ENCODE measurements around the gene BDKRB1. TPM values are rescaled to one million over a fixed set of nuclear protein-coding genes. Genes with fewer than 3 reads are reported as not detected.
"Not testable (repeated sequence)": the region's sequence is repeated elsewhere in the genome, so short reads cannot be mapped to it uniquely, and the experiment has no call there.

BDKRB1 gene
- total and polyA plus RNA-seq, 2 donors: 2.9 to 3.0 TPM

GRCh38 chr14:96242126-96242525, 13.9 kb upstream of the BDKRB1 start:
- no peak overlapping the region for H3K4me3 ChIP-seq (ENCODE audit: low read depth, low read length)
- H3K4me1 ChIP-seq (ENCODE audit: insufficient read depth): no peaks in the 10 kb centered on the region
- DNase-seq (ENCODE audit: extremely low spot score): no peak
- H3K27ac ChIP-seq (ENCODE audit: low read depth): no peak overlapping the region
- WGBS: 95% methylated on average over 10 of the region's 10 CpGs
- no peaks in the 10 kb centered on the region for H3K36me3 ChIP-seq (ENCODE audit: insufficient read depth)

DNA sequence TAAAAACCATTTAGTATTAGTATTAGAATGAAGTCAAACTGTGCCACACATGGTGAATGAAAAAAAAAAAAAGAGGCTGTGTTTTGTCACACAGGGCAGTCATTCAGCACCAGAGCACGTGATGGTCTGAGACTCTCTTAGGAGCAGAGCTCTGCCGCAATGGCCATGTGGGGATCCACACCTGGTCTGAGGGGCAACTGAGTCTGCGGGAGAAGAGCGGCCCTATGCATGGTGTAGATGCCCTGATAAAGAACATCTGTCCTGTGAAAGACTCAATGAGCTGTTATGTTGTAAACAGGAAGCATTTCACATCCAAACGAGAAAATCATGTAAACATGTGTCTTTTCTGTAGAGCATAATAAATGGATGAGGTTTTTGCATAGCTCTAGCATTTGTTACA, 12.2 kb upstream of the BDKRB1 start:
- H3K4me3 ChIP-seq (ENCODE audit: low read depth, low read length): no peak overlapping the region
- 39% methylated on average over 5 of the region's 5 CpGs for WGBS
- no peak for DNase-seq (ENCODE audit: extremely low spot score)
- no peaks in the 10 kb centered on the region for H3K4me1 ChIP-seq (ENCODE audit: insufficient read depth)
- no peak overlapping the region for H3K27ac ChIP-seq (ENCODE audit: low read depth)
- no peaks in the 10 kb centered on the region for H3K36me3 ChIP-seq (ENCODE audit: insufficient read depth)

GRCh38 chr14:96245074-96245473, 10.9 kb upstream of the BDKRB1 start:
- WGBS: 97% methylated on average over 3 of the region's 3 CpGs
- H3K4me1 ChIP-seq (ENCODE audit: insufficient read depth); DNase-seq (ENCODE audit: extremely low spot score); H3K27ac ChIP-seq (ENCODE audit: low read depth); H3K36me3 ChIP-seq (ENCODE audit: insufficient read depth); H3K4me3 ChIP-seq (ENCODE audit: low read depth, low read length): not testable (repeated sequence)

GRCh38 chr14:96245710-96246538, 10.1 kb upstream of the BDKRB1 start:
- no peaks in the 10 kb centered on the region for H3K4me1 ChIP-seq (ENCODE audit: insufficient read depth)
- no peak overlapping the region for H3K4me3 ChIP-seq (ENCODE audit: low read depth, low read length)
- no peaks in the 10 kb centered on the region for H3K36me3 ChIP-seq (ENCODE audit: insufficient read depth)
- no peak overlapping the region for H3K27ac ChIP-seq (ENCODE audit: low read depth)
- 94% methylated on average over 3 of the region's 3 CpGs for WGBS
- DNase-seq (ENCODE audit: extremely low spot score): no peak

- H3K27ac ChIP-seq (ENCODE audit: low read depth): no peak overlapping the region
- WGBS: 58% methylated on average over 1 of the region's 1 CpG
- H3K4me1 ChIP-seq (ENCODE audit: insufficient read depth): no peaks in the 10 kb centered on the region
- H3K4me3 ChIP-seq (ENCODE audit: low read depth, low read length): no peak overlapping the region
- H3K36me3 ChIP-seq (ENCODE audit: insufficient read depth): no peaks in the 10 kb centered on the region
- no peak for DNase-seq (ENCODE audit: extremely low spot score)
These were observed 9.5 kb upstream of the BDKRB1 start for GRCh38 chr14:96246539-96246847.

- DNase-seq (ENCODE audit: extremely low spot score): no peak
- Histone ChIP-seq H3K4me1 (ENCODE audit: insufficient read depth) (no peaks in the 10 kb centered on the region), H3K27ac (ENCODE audit: low read depth) (no peak overlapping the region), H3K36me3 (ENCODE audit: insufficient read depth) (no peaks in the 10 kb centered on the region), H3K4me3 (ENCODE audit: low read depth, low read length) (no peak overlapping the region)
- 93% methylated on average over 6 of the region's 6 CpGs for WGBS
These were observed 9.0 kb upstream of the BDKRB1 start for GRCh38 chr14:96247031-96247430.

GRCh38 chr14:96249029-96249428, 7.0 kb upstream of the BDKRB1 start:
- no peak overlapping the region for H3K4me3 ChIP-seq (ENCODE audit: low read depth, low read length)
- no peak for DNase-seq (ENCODE audit: extremely low spot score)
- no peaks in the 10 kb centered on the region for H3K36me3 ChIP-seq (ENCODE audit: insufficient read depth)
- WGBS: 44% methylated on average over 5 of the region's 5 CpGs
- H3K4me1 ChIP-seq (ENCODE audit: insufficient read depth): no peaks in the 10 kb centered on the region
- no peak overlapping the region for H3K27ac ChIP-seq (ENCODE audit: low read depth)

GRCh38 chr14:96250485-96250884, 5.5 kb upstream of the BDKRB1 start:
- Histone ChIP-seq H3K36me3 (ENCODE audit: insufficient read depth) (no peaks in the 10 kb centered on the region), H3K4me3 (ENCODE audit: low read depth, low read length) (no peak overlapping the region), H3K4me1 (ENCODE audit: insufficient read depth) (no peaks in the 10 kb centered on the region), H3K27ac (ENCODE audit: low read depth) (no peak overlapping the region)
- WGBS: 62% methylated on average over 3 of the region's 3 CpGs
- DNase-seq (ENCODE audit: extremely low spot score): no peak

GRCh38 chr14:96251656-96252155, 4.3 kb upstream of the BDKRB1 start:
- no peak overlapping the region for H3K4me3 ChIP-seq (ENCODE audit: low read depth, low read length)
- no peaks in the 10 kb centered on the region for H3K36me3 ChIP-seq (ENCODE audit: insufficient read depth)
- no peak overlapping the region for H3K27ac ChIP-seq (ENCODE audit: low read depth)
- WGBS: 84% methylated on average over 4 of the region's 4 CpGs
- DNase-seq (ENCODE audit: extremely low spot score): no peak
- H3K4me1 ChIP-seq (ENCODE audit: insufficient read depth): no peaks in the 10 kb centered on the region

DNA sequence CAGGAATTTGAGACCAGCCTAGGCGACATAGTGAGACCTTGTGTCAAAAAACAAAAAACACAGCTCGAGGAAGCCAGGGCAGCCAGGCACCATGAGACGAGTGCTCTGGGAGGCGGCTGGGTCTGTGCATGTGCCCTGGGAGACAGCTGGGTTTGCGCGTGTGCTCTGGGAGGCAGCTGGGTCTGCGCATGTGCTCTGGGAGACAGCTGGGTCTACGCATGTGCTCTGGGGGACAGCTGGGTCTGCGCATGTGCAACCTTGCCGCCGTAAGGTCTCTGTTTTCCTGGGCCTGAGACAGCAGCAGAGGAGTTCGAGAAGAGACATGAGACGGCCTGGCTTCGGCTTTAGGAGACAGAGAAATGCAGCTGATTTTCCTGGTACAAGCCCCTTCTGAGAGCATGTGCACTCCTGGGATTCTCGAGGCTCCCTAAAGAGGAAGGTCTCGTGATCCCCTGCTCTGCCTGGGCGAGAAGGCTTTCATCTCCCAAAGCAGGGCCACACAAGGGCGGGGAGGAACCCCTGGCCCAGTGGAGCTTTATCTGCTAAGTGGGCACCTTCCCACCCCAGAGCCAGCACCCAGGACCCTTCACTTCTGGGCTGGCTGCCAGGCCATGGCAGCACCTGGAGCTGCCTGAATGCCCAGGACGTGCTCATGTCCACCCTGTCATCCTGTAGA, 3.5 kb upstream of the BDKRB1 start:
- no peak overlapping the region for H3K4me3 ChIP-seq (ENCODE audit: low read depth, low read length)
- WGBS: 92% methylated on average over 19 of the region's 19 CpGs
- no peaks in the 10 kb centered on the region for H3K36me3 ChIP-seq (ENCODE audit: insufficient read depth)
- DNase-seq (ENCODE audit: extremely low spot score): no peak
- no peak overlapping the region for H3K27ac ChIP-seq (ENCODE audit: low read depth)
- H3K4me1 ChIP-seq (ENCODE audit: insufficient read depth): no peaks in the 10 kb centered on the region

DNA sequence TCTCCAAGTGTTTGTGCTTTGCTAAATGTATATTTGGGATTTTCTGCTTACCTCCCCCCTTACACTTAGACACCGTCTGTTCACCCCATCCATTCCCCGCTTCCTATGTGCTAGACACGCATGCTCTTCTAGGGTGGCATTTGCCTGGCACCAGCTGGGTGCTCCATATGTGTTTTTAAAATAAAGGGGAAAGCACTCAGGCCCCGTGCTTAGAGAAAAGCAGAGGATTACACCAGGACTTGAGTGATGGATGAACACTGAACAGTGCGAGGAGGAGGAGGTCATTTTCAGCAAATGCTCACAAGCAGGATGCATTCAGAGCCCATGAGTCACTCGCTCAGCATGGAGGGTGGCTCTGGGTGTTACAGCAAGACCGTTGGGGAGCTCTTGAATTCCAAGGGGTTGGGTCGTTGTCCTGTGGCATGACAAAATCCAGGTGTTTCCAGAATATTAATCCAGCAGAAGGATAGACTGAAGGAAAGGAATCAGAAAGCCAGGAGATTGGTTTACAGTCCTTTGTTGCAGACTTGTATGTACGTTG, 2.9 kb upstream of the BDKRB1 start:
- WGBS: 43% methylated on average over 9 of the region's 9 CpGs
- Histone ChIP-seq H3K4me3 (ENCODE audit: low read depth, low read length) (no peak overlapping the region), H3K27ac (ENCODE audit: low read depth) (no peak overlapping the region), H3K36me3 (ENCODE audit: insufficient read depth) (no peaks in the 10 kb centered on the region), H3K4me1 (ENCODE audit: insufficient read depth) (no peaks in the 10 kb centered on the region)
- no peak for DNase-seq (ENCODE audit: extremely low spot score)

GRCh38 chr14:96254687-96255086, 1.3 kb upstream of the BDKRB1 start:
- no peak overlapping the region for H3K27ac ChIP-seq (ENCODE audit: low read depth)
- DNase-seq (ENCODE audit: extremely low spot score): no peak
- WGBS: 57% methylated on average over 11 of the region's 11 CpGs
- H3K36me3 ChIP-seq (ENCODE audit: insufficient read depth): no peaks in the 10 kb centered on the region
- no peak overlapping the region for H3K4me3 ChIP-seq (ENCODE audit: low read depth, low read length)
- H3K4me1 ChIP-seq (ENCODE audit: insufficient read depth): no peaks in the 10 kb centered on the region

DNA sequence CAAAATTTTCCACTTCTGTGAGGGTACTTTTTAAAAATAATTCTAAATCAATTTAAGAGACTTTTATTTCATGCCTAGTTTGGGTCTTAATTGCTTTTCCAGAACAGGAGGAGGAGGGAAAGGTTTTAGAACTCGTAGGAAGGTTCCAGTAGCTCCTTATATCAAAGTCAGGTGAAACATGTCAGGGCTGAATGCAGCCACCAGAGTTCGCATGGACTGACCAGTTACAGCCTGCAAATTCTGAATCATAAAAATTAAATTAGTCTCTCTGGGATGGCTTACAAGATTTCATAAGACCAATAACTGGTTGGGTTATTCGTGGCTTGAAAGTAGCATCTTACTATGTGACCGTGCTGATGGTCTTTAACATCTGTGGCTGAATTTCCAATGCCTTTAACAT, 397 bp downstream of the BDKRB1 start:
- H3K4me3 ChIP-seq (ENCODE audit: low read depth, low read length): no peak overlapping the region
- whole genome bisulfite sequencing: 26% methylated on average over 4 of the region's 4 CpGs
- H3K27ac ChIP-seq (ENCODE audit: low read depth): no peak overlapping the region
- no peaks in the 10 kb centered on the region for H3K36me3 ChIP-seq (ENCODE audit: insufficient read depth)
- no peak for DNase-seq (ENCODE audit: extremely low spot score)
- no peaks in the 10 kb centered on the region for H3K4me1 ChIP-seq (ENCODE audit: insufficient read depth)

DNA sequence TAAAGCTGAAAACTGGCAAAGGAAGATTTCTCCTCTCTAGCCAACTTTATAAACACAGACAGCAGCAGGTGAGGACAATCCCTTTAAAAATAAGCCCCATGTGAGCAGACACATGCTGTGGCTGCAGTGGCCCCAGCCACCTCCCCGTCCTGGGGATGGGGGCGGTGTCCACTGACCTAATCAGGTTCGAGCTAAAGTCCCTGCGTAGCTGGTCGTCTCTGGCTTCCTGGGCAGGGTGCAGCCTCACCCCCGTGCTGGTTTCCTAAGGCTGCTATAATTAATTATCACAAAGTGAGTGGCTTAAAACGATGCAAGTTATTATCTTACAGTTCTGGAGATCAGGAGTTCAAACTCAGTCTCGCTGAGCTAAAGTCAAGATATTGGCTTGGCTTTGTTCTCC, 1.0 kb downstream of the BDKRB1 start:
- WGBS: 67% methylated on average over 8 of the region's 8 CpGs
- Histone ChIP-seq H3K27ac (ENCODE audit: low read depth) (no peak overlapping the region), H3K4me3 (ENCODE audit: low read depth, low read length) (no peak overlapping the region), H3K36me3 (ENCODE audit: insufficient read depth) (no peaks in the 10 kb centered on the region), H3K4me1 (ENCODE audit: insufficient read depth) (no peaks in the 10 kb centered on the region)
- no peak for DNase-seq (ENCODE audit: extremely low spot score)
